Esophagus squamous epithelium (tissue), 5 donors: ENCODE measurements around the gene ISM2. TPM values are rescaled to one million over a fixed set of nuclear protein-coding genes. Genes with fewer than 3 reads are reported as not detected.

Experiments
- DNase-seq: peaks from one replicate; lab custom pipeline; 2025; lab: John Stamatoyannopoulos, UW
- H3K27ac ChIP-seq, 4 donors: fragments of 200-600 bp; sonication (generic); one replicate each; pipeline ENCODE4 v1.5.1; 2016 to 2019; ENCODE audit warnings: mild to moderate bottlenecking in 1 of 4
- H3K27me3 ChIP-seq, 4 donors: fragments of 200-600 bp; sonication (generic); 1 replicate in 3 of 4; 2 replicates in 1 of 4; pipeline versions ENCODE4 v1.5.1 to v1.6.0; 2017 to 2021; ENCODE audit warnings: antibody characterized with exemption in 1 of 4
- H3K36me3 ChIP-seq, 3 donors: fragments of 200-600 bp; sonication (generic); one replicate each; pipeline ENCODE4 v1.5.1; 2016 to 2019
- H3K4me1 ChIP-seq, 3 donors: fragments of 200-600 bp; sonication (generic); one replicate each; pipeline ENCODE4 v1.5.1; 2017 to 2019
- H3K4me3 ChIP-seq, 4 donors: fragments of 200-600 bp; sonication (generic); 1 replicate in 3 of 4; 2 replicates in 1 of 4; pipeline ENCODE4 v1.5.1; 2016 to 2019; ENCODE audit warnings: mild to moderate bottlenecking in 2 of 4, moderate library complexity in 1 of 4
- H3K9me3 ChIP-seq, 3 donors: fragments of 200-600 bp; sonication (generic); one replicate each; pipeline ENCODE4 v1.5.1; 2016 to 2019
- POLR2A ChIP-seq, 4 donors: fragments of 450-650 bp; IDR thresholded peaks; one replicate each; pipeline ENCODE4 v1.6.1; 2017; ENCODE audit warnings: antibody characterized with exemption in 4 of 4, mild to moderate bottlenecking in 4 of 4, moderate library complexity in 3 of 4
- WGBS, 2 donors: methylation state at CpG; one replicate each; pipeline ENCODE4 v1.1.5; 2018; 5-methylcytosine and 5-hydroxymethylcytosine counted together
- intact Hi-C: fragments of 100-400 bp; cut with DNase I; formaldehyde crosslinking; loops from one replicate; pipeline ENCODE4 v1.15.0; 2022
- total RNA-seq, 4 donors: library from RNA; depleted of rRNA; stranded (reverse); fragments of >200 nt; gene quantifications; one replicate each; pipeline ENCODE4 v1.1.0, GENCODE V29; 2016
- TF ChIP-seq, protein P1 (sequence below), 6 experiments: fragments of 450-650 bp in 4 of 6; fragments of 200-600 bp in 2 of 6; sonication (generic) in 2 of 6; IDR thresholded peaks; one replicate each; pipeline ENCODE4 v1.5.1; 2016 to 2019; ENCODE audit warnings: antibody characterized with exemption in 6 of 6, mild to moderate bottlenecking in 4 of 6, moderate library complexity in 4 of 6
- donor health status: DM: yes; HTN: yes; CAD: no.

The ISM2 gene
- total RNA-seq, 4 donors from 2014 or later, result 1.6 to 1.7 TPM; not detected in 2

DNA sequence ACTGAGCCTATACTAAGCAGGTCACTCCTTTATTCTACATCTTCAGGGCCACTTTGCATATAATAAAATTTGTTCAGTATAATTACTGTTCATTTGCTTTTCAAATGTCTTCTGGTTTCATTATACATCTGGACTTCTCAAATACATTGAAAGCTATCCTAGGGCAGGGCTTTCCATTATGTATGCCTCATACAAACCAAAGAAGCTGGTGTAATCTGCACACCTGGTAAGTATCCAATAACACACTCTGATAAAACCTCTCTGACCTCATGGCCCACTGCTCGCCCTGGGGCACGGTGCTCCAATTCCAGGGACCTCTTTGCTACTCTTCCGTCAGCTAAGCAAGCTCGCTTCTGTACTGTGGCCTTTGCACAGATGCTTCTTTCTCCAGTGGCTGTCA, 21.9 kb upstream of the ISM2 start:
- H3K4me3 ChIP-seq, result no peak overlapping the region
- H3K27ac ChIP-seq, result no peak overlapping the region
- H3K4me1 ChIP-seq, result no peaks in the 10 kb centered on the region
- H3K36me3 ChIP-seq, result peaks cover 0 to 84% (median 11%) of the 10 kb centered on the region in 3 donors
- intact Hi-C loops, result no loop called here
- TF ChIP-seq POLR2A (IDR thresholded peaks at IDR 0.05), result no peak
- TF ChIP-seq, protein P1, sequence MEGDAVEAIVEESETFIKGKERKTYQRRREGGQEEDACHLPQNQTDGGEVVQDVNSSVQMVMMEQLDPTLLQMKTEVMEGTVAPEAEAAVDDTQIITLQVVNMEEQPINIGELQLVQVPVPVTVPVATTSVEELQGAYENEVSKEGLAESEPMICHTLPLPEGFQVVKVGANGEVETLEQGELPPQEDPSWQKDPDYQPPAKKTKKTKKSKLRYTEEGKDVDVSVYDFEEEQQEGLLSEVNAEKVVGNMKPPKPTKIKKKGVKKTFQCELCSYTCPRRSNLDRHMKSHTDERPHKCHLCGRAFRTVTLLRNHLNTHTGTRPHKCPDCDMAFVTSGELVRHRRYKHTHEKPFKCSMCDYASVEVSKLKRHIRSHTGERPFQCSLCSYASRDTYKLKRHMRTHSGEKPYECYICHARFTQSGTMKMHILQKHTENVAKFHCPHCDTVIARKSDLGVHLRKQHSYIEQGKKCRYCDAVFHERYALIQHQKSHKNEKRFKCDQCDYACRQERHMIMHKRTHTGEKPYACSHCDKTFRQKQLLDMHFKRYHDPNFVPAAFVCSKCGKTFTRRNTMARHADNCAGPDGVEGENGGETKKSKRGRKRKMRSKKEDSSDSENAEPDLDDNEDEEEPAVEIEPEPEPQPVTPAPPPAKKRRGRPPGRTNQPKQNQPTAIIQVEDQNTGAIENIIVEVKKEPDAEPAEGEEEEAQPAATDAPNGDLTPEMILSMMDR (IDR thresholded peaks at IDR 0.05), result no peak
- no peak for DNase-seq
- WGBS, 2 donors, result 90 to 93% methylated on average over 4 of the region's 4 CpGs
- no peaks in the 10 kb centered on the region for H3K9me3 ChIP-seq
- H3K27me3 ChIP-seq, result no peaks in the 10 kb centered on the region

DNA sequence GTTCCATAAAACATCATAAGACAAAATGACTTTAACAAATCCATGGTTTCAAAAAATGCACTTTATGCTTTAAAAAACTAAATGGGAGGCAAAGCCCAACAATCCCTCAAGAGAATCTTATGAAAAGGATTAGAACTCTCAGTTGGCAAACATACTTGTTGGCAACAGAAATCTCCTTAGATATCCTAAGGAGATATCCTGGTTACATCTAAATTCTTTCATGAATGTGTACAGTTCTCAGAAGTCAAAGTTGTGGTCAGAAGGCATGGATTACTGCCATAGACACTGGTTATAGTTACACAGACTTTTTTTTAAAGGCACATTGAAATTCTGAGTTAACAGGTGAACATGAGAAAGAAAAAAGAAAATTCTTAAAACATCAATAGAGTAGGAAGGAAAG, 17.5 kb upstream of the ISM2 start:
- Histone ChIP-seq H3K27me3 (no peaks in the 10 kb centered on the region), H3K27ac (no peak overlapping the region), H3K9me3 (no peaks in the 10 kb centered on the region), H3K4me1 (no peaks in the 10 kb centered on the region), H3K4me3 (no peak overlapping the region), H3K36me3 (peaks cover 0 to 98% (median 17%) of the 10 kb centered on the region in 3 donors)
- TF ChIP-seq POLR2A (IDR thresholded peaks at IDR 0.05), result no peak
- TF ChIP-seq, protein P1 (IDR thresholded peaks at IDR 0.05), result no peak
- no peak for DNase-seq
- intact Hi-C loops, result no loop called here

DNA sequence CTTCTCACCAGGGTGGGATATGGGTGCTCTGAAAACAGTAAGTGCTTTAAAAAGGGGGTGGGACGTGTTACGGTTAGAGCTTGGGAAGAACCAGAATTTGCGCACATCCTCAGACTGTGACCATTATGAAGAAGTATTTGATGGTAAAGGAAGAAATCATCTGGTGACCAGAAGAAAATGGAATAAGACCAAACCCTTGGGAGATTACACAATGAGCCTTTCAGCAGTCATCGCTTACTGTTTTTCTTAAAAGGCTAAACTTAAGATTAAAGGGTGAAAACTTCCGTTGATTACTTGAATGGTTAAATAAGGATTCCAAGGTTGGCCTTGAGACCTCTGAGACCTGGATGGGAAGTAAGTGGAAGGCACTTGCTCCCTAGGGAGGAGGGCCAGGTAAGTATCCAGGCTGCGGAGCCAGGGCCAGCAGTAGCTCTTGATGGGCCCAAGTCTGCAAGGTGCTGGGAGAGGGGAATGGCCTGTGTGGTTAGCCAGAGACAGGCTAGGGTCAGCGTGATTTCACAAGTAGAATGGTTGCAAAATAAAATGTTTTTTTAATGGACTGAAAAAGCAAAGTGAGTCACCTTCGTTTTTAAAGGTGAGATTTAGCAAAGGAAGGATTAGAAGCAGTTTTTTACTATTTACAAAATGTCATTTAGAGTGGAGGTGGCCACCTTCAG, 13.0 kb upstream of the ISM2 start:
- Histone ChIP-seq H3K4me3 (no peak overlapping the region), H3K27me3 (no peaks in the 10 kb centered on the region), H3K9me3 (no peaks in the 10 kb centered on the region), H3K36me3 (peaks cover 0 to 98% (median 10%) of the 10 kb centered on the region in 3 donors), H3K27ac (no peak overlapping the region), H3K4me1 (no peaks in the 10 kb centered on the region)
- TF ChIP-seq, protein P1 (IDR thresholded peaks at IDR 0.05), result no peak
- no peak for TF ChIP-seq POLR2A (IDR thresholded peaks at IDR 0.05)
- no peak for DNase-seq
- intact Hi-C loops, result no loop called here
- 87 to 89% methylated on average over 8 of the region's 8 CpGs for WGBS, 2 donors

DNA sequence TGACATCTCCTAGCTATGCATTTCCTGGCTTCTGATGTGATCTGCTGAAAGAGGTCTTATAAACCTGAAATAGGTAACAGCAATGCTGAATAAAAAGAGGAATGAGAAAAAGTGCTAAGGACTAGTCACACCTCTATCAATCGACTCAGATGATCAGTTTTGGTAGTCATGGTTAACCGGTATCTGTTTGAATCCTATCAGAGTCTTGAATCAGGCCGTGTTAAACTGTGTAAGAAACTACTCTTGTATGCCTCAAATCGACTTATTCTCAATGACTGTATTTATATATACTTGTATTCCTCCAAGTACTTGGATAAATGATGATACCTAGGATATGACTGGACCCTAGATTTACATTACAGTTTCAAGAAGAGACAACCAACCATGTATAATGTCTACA, 10.8 kb upstream of the ISM2 start:
- intact Hi-C loops, result no loop called here
- Histone ChIP-seq H3K27me3 (no peaks in the 10 kb centered on the region), H3K9me3 (no peaks in the 10 kb centered on the region), H3K27ac (no peak overlapping the region), H3K36me3 (peaks cover 0 to 77% (median 10%) of the 10 kb centered on the region in 3 donors), H3K4me1 (no peaks in the 10 kb centered on the region), H3K4me3 (no peak overlapping the region)
- TF ChIP-seq, protein P1 (IDR thresholded peaks at IDR 0.05), result no peak
- no peak for TF ChIP-seq POLR2A (IDR thresholded peaks at IDR 0.05)
- 79 to 94% methylated on average over 4 of the region's 4 CpGs for WGBS, 2 donors
- DNase-seq, result no peak

DNA sequence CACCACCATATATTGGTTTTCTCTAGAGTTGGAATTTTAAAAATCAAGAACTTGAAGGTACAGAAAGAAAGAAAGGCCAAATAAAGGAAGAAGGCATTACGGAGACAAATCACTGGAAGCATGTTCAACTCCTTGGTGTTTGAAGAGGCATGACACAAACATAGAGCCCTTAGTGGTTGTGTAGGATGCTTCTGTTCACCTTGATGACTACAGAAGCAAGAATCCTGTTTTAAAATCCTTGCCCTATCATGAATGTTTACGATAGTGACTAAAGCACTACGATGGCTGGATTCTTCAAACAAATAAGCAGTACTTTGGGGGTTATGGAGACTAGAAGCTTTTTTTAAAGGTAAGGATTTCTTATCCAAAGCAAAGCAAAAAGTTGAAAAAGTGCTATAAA, 10.3 kb upstream of the ISM2 start:
- Histone ChIP-seq H3K4me3 (no peak overlapping the region), H3K27ac (no peak overlapping the region), H3K36me3 (peaks cover 0 to 72% (median 10%) of the 10 kb centered on the region in 3 donors), H3K4me1 (no peaks in the 10 kb centered on the region), H3K27me3 (no peaks in the 10 kb centered on the region), H3K9me3 (no peaks in the 10 kb centered on the region)
- DNase-seq, result no peak
- 85 to 92% methylated on average over 3 of the region's 3 CpGs for WGBS, 2 donors
- TF ChIP-seq, protein P1 (IDR thresholded peaks at IDR 0.05), result no peak
- TF ChIP-seq POLR2A (IDR thresholded peaks at IDR 0.05), result no peak
- intact Hi-C loops, result no loop called here
